ENCODE data around the gene R3HDM2.
A peak's percentile ranks its signal among the peaks of the same experiment; 100 is the strongest.

The R3HDM2 gene

GRCh38 chr12:57430931-57431566 is at the start of gene R3HDM2:
R3HDM2 (minus strand) TSS chr12:57431043; CDS start chr12:57310428, 120,615 bp downstream.
- DNase-seq, result peak; percentile 98

DNA sequence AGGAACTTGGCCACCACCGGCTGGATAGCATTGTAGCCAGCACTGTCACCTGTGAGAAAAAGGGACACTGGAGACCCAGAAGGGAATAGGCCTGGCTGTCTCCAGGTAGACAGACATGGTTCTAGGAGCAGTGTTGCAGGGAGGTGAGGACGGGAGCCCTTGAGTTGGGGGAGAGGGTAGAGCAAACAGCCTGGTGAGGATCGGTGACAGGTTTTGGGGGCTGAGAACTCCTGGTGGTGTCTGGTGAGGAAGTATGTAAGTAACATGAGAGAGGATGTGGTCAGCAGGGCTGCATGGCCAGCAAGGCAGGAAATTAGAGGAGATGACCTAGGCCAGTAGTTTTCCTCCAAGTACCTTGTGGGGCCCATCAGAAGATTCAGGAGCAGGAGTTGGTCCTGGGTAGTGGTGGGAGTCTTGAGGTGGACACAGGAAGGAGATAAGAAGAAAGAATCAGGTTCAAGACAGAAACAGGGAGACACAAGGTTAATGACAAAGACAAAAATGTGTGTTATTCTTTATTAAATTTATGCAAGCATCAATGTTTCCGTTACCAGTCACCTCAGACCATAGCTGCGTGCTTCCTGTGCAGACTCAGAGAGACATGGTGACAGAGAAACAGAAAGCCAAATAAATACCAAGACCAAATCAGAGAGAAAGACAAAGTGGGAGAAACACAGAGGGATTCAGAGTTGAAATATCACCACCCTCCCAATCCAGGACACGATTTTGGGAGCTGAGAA is 48.7 kb upstream of the R3HDM2 start, which contains the start of gene ARHGAP9:
ARHGAP9 (minus strand) TSS at position 491 of the 740 bp plus-strand sequence; CDS start at position 31, 460 bp downstream.
- DNase-seq, result peak; percentile 48

GRCh38 chr12:57479043-57479375 is 48.2 kb upstream of the R3HDM2 start:
- DNase-seq, result no peak

DNA sequence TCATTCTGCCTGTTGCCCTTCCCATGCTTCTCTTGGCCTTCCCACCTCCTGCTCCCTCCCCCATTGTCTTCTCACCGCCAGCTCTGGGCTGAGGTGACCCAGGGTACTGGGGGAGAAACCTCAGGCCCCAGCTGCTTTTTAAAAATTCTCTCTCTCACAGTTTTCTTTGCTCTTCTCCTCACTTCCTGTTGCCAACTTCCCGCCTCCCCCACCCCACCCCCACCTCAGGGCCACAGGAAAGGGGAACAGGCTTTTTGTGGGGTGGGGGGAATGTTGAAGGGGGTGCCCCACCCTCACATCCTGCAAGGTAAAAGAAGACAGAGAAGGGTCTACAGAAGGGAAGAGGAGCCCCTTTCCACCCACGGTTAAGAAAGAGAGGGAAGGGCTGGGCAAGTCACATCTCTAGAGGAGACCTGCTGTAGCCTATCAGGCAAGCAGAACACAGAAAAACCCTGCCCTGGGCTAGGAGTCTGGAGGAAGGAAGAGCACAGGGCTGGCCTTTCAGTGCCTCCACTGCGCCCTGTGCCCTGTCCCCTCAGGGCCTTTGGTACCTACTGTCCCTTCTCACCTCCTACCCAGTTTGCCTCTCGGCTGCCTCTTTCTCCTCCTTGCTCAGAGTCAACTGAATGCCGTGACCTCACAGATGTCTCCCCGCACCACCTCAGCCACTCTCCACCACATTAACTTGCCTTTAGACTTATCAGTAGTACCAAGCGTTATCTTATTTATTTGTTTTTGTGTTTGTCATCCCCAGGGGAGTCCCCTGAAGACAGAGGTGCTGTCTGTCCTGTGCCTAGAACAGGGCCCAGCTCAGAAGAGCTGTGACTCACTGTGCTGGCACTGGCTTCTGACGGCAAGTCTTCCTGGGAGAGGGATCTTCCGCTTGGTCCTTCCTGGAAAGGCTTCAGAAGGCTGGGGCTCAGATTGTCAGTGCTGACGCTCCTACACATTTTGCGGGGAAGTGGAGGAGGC is 47.2 kb upstream of the R3HDM2 start:
- peak; percentile 76 for DNase-seq

GRCh38 chr12:57476993-57477709 is 46.3 kb upstream of the R3HDM2 start:
- DNase-seq, result peak; percentile 49

GRCh38 chr12:57476162-57476992 is 45.5 kb upstream of the R3HDM2 start:
- peak; percentile 79 for DNase-seq

DNA sequence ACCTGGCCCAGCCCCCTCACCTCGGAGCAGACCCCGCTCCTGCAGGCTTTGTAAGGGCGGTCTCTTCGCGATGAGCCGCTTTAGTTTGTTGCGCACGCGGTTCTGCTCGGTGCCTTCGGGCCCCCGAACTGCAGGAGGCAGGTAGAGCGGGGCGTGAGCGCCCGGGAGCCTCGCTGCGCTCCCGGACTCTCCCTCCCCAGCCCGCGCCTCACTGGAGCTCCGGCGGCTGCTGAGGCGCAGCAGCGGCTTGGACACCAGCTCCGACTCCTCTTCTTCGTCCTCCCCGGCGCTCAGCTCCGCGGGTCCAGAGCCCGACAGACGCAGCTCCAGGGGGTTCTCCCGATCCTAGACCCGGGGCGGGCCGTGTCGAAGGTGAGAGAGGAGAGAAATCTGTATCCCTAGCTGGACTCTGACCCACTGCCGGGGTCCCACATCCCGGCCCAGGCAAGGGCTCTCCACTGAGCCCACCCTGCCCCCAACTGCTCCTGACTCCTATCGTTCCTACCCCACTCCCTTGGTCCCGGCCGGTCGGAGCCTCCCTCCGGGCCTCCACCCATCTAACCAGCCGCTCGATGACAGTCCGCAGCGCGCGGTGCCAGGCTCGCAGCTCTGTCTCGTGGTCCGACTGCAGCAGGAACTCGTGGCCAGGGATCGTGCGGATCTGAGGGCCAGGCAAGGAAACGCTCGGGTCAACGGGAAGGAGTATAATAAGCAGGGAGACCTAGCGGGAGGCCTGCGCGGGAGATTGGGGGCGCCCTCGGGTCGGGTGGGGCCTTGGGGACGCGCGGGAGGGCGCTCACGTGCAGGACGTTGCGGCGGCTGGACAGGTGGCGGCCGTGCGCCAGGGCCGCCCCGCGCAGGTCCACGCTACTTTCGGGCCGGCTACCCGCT is 44.7 kb upstream of the R3HDM2 start:
- DNase-seq, result peak; percentile 41

DNA sequence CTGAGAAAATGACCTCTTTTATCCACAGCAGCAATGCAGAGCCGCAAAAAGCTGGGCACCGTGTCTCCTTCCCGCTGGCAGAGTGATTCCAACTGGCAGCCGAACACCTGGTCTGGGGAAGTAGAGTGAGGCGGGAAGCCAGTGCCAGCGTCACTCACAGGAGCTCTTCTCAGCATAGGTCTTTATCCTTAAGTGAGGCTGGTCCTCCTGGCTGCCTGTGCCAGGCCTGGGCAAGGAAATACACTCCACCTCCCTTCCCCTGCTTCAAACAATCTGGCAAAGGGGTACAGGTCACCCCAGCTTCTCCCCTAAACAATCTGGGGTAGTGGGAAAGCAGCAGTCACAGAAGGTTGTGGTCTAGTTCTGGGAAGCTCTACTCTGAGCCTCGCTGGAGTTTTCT is 44.0 kb upstream of the R3HDM2 start:
- no peak for DNase-seq

DNA sequence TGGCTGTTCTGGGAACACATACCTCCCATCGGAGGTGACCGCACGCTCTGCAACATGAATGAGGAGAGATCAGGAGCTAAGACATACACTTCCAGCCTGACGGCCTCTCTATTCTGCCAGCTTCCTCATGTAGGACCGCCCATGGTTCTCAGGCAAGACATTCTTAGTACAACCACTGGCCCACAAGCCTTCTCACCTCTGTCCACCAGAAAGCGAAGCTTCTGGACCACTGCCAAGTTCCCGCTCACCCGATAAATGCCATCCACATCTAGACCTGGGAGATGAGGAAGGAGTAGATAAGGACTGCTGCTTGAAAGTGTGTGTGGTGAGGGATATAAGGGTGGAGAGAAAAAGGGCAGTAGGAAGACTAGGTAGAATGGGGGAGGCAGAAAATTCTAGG is 43.6 kb upstream of the R3HDM2 start:
- DNase-seq, result peak; percentile 28

DNA sequence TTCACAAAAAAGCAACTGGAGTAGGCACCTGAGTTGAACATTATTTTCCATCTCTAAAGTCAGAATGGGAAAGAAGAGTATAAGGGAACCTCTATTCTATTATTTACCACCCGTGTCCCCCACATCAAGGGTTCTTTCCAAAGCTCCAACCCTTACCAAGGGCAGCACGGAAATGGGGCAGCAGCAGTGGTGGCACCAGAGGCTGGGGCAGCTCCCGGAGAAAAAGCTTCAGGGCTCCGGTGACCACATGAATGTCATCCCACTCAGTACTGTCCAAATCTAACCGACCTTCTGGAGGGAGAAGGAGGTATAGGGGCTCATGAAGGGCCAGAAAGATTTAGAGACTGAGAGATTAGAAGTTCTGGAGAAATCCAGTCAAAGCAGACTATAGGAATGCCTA is 43.0 kb upstream of the R3HDM2 start:
- DNase-seq, result no peak

- DNase-seq, result no peak
Measured at GRCh38 chr12:57473392-57473791, 42.5 kb upstream of the R3HDM2 start.

DNA sequence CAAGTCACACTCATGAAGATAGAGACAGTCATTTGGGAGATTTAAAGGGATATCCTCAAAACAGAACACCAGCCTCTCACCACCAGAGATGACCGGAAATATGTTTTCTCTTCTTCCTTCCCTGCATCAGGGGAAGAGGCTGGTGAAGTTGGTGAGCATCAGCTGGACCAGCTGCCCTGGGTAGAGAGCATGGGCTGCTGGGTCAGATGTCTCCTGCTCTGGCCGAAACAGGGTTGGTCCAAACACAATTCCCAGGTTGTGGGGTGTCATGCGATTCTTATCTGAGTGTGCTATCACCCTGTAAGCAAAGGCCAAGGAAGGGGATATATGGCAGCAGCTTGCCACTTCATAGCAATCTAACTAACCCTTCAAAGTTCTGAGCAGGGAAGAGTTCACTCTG is 41.5 kb upstream of the R3HDM2 start:
- no peak for DNase-seq

GRCh38 chr12:57471661-57472060 is 40.8 kb upstream of the R3HDM2 start:
- DNase-seq, result no peak

DNA sequence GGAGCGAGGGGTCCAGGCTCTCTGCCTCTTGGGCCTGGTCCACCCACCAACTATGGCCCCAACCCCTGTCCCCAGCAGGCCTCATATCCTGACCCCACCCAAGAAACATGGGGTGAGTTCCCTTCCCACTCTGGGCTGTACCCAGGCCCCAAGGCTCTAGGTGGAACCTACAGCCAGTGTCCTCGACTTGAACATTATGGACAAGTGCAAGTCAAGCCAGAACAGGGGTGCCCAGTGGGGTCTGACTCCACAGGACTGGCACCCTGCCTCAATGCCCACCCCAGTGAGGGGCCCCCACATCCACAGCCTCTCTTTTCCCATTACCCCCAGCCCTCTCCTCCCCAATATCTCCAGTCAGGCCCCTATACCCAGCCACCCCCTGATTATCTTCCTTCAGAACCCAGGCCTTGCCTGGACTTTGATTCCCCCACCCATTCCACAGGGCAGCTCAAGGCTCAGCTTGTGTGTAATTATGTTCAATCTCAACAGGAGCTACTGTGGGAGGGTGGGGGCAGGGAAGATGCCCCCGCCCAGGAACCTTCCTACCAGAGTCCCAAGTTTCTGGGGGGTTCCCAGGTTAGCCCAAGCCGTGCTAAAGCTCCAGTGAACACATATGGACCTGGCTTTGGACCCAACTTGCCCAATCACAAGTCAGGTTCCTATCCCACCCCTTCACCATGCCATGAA is 40.3 kb upstream of the R3HDM2 start:
- no peak for DNase-seq

- no peak for DNase-seq
Measured at GRCh38 chr12:57470286-57470969, 39.6 kb upstream of the R3HDM2 start.

DNA sequence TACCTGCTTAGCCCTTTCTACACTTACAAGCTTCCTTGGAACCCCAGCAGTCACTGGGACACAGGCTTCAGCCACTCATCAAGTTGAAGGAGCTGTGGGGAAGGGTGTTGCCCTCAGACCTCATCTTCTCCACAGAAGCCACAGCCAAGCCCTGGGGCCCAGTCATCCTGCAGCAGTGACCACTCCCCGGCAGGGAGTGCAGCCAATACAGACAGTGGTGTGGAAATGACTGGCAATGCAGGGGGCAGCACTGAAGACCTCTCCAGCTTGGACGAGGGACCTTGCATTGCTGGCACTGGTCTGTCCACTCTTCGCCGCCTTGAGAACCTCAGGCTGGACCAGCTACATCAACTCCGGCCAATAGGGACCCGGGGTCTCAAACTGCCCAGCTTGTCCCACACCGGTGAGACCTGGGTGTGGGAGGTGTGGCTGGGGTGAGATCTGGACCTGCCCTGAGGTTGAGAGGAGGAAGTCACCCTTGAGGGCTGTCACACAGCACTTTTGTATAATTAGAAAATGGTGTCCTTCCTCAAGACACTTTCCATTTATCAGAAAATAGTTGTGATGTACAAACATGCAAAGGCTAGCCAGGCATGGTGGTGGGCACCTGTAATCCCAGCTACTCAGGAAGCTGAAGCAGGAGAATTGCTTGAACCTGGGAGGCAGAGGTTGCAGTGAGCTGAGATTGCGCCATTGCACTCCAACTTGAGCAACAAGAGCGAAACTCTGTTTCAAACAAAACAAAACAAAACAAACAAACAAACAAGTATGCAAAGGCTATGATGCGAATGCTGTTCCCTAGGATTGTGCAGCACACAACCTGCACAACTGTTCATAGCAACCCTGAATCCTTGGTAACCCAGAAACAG is 38.7 kb upstream of the R3HDM2 start:
- DNase-seq, result peak; percentile 26

DNA sequence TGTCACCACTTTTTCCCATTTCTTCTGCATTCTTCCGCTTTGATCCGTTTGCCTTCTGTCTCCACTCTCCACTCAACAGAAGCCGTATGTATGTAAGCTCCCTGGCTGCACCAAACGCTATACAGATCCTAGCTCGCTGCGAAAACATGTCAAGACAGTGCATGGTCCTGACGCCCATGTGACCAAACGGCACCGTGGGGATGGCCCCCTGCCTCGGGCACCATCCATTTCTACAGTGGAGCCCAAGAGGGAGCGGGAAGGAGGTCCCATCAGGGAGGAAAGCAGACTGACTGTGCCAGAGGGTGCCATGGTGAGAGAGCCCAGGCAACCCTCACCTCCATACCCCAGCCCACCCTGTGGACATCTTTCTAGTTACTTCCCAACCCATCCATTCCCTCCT is 37.1 kb upstream of the R3HDM2 start:
- no peak for DNase-seq

GRCh38 chr12:57467212-57467874 is 36.5 kb upstream of the R3HDM2 start:
- no peak for DNase-seq

All from hematopoietic multipotent progenitor cell treated with erythropoietin and hydrocortisone succinate and interleukin-3 and kit ligand, for 6 days (in vitro differentiated cells).